ENCODE results near the gene SMIM36.
A peak's percentile ranks its signal among the peaks of the same experiment; 100 is the strongest.
"Not testable (repeated sequence)": the region's sequence is repeated elsewhere in the genome, so short reads cannot be mapped to it uniquely, and the experiment has no call there.

SMIM36 gene

DNA sequence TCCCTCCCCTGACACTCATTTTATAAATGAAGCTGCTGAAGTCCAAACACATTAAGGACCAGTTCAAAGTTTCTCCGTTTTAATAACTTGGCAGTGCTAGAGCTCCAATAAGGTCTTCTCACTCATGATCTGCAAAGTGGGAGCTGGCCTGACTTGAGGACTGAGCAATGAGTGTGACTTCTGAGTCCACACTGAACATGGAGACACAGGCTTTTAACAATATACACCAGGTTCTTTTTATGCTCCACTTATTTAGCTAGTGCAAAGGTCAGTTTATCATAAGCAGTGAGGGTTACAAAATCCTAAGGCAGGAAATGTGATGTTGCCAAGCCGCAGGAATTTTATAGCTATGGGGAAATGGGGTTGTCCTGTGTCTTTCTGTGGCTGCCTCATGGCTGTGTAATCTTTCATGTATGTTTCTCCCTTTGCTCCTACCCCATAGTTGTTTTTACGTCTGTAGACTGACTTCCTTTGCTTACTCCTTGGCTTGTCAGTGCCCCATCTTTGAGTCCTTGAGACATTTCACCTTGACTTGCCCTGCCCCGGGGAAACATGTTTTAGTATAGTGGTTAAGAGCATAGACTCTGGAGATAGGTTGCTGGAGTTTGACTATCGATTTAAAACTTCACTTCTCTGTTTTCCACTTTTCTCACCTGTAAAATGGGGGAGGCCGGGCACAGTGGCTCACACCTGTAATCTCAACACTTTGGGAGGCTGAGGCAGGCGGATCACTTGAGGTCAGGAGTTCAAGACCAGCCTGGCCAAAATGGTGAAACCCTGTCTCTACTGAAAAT is 77.4 kb downstream of the SMIM36 start:
- DNase-seq = peak; percentile 94

DNA sequence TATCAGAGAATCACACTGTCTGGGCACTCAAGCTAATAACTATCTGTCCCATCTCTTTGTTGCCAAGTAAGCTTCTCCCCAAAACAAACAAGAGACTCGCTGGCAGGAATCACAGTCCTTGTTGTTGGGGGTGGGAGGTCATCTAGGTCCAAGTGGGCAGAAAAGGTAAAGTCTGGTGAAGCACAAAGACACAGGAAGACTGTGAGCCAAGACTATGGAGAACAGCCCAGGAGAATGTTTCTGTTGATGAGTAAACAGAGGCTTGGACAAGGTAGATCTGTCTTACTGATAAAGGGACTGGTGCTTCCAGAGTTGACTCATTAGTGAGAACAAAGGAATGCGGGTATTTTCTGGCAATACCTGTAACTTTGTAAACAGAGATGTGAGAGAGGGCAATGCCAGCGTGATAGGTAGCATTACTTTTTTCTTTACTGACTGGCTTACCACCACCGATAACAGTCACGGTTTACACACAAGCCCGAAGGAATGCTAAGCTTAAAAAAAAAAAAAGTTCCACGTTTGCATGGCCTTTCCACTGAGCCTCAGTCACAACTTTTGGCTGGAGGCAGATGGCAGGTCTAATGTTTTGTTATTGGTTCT is 78.1 kb downstream of the SMIM36 start:
- peak; percentile 19 for DNase-seq

DNA sequence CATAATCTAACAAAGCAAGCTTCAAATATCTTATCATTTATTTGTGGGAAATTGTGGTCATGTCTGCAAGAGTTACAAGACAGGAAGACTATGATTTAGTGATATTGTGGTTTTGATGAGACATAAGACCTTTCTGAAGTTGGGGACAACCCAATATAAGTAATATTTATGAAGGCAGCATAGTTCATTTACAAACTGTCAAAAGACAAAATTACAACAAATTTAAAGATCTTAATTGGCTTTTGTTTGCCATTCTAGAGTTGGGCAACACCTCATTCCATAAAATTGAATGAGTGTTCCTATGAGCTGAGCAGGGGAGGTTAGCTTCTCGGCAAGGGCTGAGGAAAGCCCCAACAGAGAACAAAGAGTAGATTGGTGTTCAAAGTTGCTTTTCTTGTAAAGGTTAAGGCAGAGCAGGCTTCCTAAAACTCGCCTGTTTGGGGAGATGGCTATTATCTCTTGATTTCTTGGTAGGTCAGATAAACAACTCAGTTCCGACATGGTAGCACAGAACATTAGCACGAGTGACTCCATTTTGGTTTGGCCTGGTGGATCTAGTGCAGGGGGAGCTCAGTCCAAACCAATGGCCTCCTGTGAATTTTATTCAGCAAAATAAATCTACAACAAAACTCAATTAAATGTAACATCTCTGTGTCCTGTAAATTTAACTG is 78.8 kb downstream of the SMIM36 start:
- peak; percentile 70 for DNase-seq

DNA sequence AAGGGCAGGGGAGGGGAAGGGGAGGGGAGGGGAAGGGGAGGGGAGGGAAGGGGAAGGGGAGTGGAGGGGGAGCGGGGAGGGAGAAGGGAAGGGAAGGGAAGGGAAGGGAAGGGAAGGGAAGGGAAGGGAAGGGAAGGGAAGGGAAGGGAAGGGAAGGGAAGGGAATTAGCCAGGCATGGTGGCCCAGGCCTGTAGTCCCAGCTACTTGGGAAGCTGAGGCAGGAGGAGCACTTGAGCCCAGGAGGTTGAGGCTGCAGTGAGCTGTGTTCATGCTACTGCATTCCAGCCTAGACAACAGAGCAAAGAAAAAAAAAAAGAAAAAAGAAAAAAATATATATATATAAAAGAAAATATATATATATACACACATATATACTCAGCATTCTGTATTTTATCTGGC is 79.3 kb downstream of the SMIM36 start:
- DNase-seq = not testable (repeated sequence)

DNA sequence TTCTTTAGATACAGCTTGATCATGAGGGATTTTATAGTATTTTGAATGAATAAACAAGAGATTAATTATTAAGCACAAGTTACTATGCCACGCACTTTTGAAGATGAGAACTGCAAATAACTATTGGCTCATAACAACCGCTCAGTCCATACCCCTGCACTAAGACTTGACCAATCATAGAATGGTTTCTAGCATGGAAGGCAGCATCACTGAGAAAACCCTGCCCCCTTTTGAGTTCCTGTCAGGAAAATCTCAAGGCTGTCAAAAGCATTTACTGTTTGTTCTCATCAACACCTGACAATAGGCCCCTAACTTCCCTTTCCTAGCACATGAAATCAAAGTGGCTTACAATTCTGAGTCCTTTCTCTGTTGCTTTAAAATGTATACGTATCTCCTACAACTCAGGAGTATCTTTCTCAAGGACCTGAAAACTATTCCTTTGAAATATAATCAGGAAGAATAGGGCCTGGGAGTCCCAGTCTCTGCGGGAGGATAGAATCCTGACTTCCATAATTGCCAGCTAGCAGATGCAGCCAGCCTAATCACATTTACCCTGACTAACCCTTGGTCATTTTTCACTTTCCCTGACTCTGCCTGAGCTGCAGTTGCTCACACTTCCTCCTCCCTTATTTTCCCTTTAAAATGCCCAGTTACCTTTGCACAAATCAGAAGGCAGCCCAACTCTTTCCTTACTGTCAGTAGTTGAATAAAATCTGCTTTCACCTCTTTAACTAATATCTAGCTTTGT is 80.5 kb downstream of the SMIM36 start:
- DNase-seq = no peak

DNA sequence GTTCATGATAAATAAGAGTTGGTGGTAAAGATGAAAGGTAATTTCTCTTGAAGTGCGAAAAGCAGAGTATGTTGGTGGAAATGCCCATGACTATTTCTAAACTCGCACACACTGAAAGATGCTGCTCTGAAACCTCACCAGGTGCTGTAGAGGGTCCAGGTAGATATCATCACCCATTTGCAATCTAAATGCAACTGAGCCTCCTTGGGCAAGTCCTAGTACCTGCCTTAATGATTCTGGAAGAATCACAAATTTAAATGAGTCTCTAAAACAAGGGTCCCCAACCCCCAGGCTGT is 83.7 kb downstream of the SMIM36 start:
- no peak for DNase-seq

DNA sequence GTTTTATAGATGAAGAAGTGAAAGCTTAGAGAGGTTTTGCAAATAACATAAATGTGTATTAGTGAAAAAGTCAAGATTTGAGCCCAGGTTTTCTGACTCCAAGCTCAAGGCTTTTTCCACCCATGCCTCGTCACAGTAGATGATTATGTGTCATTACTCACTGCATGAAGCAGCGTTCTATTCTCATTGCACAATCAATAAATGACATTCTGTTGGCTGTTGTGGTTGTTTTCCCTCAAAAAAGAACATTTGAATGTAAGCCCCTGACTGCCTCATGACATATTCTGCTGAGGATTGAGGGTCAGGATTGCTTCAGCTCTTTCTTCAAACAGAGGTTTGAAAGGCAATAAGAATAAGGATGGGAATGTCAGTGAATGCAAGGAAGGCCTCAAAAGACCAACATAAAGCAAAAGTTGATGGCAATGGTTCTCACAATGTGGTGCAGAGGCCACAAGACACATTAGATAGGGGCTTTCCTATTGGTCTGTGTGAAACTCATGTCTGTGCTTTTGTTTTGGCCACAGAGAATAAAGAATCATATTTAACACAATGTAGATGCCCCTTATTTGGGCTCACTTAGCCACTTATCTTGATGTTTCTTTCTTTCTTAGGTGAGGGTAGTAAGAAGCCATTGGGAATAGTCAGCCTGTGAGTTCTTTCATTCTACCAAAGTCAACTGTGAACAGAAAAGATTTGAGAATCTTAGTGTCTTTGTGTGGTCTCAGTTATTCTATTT is 84.2 kb downstream of the SMIM36 start:
- peak; percentile 59 for DNase-seq

DNA sequence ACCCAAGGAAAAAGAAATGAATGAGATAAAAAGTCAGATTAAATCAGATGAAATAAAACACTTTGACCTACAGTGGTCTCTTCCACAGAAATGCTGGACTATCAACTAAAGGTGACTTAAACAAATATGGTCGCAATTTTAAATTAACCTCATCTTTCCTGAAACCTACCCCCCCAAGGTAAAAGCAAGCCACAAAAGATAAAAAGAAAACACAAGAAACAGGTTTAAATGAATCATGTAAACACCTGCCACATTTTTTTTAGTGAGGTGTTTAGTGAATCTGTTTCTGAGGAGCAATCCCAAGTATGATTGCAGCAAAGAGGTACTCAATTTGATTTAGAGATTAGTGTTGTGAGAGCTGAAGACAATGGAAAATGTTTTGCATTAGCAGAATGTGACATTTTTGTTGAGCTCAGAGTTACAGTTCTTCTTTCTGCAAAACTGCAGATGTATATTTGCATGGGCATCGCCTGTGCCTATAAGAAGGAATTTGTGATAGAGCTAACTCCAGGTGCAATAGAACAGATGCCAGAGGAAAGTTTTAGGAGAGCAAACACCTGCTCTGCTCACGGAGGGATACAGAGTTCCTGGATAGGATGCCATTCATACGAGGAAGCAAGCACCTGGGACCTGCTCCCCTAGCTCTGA is 86.2 kb downstream of the SMIM36 start:
- no peak for DNase-seq

DNA sequence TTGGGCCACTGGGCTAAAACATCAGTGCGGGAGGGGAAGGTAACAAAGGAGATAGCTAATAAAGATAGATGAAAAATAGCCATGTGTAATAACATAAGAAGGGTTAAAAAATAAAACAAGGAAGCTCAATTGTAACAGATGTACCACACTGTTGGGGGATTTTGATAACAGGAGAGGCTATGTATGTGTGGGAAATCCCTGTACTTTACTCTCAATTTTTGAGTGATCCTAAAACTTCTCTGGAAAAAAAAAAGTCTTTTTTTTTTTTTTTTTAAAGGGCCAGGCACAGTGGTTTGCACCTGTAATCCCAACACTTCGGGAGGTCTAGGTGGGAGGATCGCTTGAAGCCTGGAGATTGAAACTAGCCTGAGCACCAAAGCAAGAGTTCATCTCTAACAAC is 87.7 kb downstream of the SMIM36 start:
- DNase-seq = no peak

DNA sequence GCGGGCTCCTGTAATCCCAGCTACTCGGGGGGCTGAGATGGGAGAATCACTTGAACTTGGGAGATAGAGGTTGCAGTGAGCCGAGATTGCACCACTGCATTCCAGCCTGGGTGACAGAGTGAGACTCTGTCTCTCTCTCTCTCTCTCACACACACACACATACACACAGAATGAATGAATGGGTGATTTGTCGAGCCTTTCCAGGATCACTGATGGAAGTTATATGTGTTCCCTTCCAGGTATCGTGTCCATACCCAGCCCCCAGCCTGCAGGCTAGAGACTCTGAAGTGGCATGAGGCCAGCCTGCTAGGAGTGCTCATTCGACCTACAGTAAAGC is 88.5 kb downstream of the SMIM36 start:
- not testable (repeated sequence) for DNase-seq

DNA sequence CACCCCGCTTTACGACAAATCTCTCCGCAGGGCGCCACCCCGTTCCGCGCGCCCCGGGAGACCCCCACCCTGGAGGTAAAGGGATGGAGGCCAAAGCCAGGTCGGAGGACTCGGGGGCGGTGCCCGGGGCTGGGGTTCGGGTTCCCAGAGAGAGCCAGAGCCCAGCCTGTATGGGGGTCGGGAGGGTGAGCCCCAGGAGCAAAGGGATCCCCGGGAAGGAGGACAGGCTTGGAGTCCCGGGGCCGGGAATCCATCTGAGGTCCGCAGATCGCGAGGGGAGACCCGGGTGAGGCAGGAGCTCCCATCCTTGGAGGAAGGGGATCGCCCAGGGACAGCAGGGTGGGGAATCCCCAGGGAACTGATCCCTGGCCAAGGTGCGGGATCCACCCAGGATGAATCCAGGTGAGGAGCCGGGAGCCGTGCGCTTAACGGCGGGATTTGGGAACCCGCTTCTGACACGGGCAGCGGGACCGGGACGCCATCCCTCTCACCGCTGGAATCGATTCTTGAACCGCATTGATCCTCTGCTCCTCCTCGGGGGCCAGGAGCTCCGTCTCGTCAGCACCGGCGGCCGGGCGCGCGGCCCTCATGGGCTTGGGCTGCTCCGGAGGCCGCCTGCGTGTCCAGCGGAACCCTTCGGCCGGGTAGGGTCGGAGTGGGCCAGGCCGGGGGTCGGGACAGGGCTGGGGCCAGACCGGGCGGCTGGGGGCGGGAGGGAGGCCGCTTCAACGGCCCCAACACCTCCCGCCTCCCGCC is 89.9 kb downstream of the SMIM36 start, which contains the start of gene MMD:
MMD (minus strand) TSS at position 657 of the 756 bp plus-strand sequence; CDS start at position 517, 140 bp downstream.
- DNase-seq = peak; percentile 13

DNA sequence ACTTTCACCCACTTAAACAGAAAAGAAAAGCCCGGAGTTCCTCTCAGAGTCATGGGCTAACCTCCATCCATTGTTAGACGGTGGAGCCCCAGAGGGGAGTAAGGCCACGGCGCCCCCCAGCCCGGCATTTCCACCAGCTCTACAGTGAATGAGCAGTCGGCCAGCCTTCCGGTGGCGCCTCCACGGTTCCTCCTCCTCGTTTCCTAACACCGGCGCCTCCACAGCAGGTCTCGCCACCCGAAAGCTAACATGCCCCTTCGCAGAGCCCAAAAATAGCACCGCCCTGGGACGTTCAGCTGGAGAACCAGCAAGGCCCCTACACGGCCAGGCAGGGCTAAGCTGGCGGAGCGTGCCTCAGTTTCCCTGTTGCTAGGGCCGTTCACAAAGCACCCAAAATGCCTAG is 90.5 kb downstream of the SMIM36 start:
- peak; percentile 10 for DNase-seq

DNA sequence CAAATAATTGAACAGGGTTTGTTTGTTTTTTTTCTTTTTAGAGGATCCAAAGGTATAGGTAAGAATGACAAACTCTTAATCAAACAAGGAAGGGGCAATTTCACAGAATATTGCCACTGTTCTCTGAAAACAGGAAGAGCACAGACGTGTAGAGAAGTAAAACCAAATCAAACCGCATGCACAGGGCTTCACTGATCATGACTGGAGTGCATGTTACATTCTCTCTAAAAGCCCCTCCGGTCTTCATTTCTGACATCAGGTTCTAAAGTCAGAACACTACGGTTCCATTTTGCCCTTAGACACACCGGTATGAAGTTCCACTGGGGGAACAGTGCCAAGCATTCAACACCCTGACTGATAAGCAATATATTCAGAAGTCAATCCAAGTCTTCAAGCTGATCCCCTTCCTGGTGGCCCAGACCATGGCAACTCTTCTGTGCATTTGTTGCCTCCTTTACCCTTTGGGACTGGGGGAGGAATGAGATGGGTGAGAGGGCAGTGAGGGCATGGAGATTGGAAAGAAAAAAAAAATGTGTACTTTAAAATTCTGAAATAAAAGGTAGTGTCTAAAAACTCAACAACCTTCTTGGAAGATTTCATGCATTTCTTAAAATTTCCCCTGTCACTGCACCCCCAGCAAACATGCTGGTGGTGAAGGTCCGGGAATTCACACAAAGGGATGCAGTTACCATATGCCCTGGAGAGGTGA is 91.0 kb downstream of the SMIM36 start:
- no peak for DNase-seq

DNA sequence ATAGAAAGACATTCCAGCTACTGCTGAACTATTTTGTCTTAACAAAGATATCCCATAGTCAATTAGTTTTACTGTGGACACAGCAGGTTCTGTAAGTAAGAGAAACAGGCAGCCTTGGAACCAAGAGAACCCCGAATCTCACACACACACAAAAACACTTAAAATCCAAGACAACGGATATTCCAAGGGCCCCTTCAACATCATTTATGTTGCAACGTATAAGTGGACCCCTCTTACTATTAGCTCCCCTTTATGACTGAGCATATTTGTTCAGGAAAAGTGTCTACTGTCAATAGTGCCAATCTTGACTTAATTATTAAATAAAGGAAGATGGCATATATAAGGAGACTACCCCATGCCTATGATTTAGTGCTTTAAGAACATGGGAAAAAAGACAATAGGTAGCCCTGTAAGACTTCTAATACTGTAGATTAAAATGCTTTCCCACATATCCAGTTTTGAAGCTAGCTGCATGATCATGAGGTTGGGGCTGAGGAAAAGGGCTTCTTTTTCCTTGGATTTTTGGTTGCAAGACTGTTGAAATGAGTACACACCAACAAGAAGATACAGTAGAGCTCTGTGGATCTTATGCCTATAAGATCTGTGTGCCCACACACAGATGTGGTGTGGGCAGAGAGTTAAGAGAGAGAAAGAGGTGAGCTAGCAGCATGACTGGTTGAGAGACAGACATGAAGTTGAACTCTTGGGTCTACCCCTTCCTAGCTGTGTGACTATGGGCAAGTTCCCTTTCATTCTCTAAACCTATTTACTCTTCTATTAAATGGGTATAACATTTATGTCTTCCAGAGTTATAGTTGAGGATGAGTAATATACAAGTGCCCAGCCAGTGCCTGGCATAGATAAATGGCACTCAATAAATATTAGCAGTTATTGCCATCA is 92.6 kb downstream of the SMIM36 start:
- DNase-seq = no peak

DNA sequence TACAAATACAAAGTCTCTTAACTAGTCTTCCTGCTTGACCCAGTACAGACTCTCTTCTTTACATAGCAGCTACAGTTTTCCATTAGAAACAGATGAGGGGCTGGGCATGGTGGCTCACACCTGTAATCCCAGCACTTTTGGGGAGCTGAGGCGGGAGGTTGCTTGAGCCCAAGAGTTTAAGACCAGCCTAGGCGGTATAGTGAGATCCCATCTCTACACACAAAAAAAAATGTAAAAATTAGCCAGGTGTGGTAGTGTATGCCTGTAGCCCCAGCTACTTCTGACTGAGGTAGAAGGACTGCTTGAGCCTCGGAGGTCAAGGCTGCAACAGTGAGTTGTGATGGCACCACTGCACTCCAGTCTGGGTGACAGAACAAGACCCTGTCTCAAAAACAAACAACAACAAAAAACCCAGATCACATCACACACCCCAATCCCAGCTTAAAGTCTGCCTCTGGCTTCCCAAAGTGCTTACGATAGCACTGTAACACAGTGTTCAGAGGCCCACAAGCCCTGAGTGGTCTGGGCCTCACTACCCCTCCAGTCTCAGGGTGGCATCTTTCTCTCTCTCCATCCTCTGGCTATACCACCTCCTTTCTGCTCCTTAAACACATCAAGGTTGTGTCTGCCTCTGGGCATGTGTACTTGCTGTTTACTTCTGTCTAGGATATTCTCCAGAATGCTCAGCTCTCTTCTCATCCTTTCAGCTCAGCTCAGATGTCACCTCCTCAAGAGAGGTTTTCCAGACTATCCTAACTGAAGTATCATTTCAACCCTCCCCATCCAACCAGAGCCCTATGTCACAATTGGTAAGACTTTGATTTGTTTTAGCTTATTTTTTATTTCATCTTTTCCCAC is 93.6 kb downstream of the SMIM36 start:
- no peak for DNase-seq

DNA sequence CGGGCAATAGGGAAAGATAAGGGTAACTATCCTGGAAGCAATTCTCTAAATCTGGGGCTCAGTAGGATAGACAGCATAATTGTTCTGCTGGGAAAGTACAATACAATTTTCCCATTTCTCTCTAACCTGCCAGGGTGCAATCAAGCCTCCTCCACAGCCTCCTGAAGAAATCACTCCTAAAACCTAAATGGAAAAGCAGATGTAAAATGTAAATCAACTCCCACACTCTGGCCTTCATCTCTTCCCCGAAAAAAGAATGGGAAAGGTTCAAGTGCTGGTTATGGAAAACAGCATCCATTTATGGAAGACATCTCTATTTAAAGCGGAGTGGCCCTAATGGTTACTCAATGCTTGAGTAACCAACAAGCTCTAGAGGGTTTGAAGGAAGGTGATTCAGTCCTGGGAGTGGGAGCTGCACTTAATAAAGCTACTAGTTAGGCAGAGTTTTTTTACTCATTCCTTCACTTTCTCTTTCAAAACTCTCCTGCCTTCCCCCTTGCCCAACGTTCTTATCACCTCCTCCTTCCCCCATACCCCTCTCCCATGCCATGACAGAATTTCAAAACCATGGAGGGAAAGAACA is 94.7 kb downstream of the SMIM36 start:
- no peak for DNase-seq

DNA sequence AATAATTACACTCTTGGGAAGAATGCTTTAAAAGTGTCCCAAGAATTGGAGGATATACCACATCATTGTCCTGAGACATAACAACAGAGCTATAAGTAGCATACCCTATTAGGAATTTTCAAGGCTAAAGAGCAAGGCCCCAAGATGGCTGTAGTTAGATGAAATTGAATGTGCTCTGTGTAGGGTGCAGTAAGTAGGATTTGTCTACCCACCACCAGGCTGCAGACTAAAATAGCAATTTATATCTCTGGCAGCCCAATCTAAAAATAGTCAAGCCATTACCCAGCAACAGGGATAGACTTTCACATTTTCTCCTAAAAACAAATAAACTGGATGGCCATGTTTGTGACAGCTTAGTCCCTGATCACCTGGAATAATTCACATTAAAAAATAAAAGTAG is 95.3 kb downstream of the SMIM36 start:
- DNase-seq = no peak

DNA sequence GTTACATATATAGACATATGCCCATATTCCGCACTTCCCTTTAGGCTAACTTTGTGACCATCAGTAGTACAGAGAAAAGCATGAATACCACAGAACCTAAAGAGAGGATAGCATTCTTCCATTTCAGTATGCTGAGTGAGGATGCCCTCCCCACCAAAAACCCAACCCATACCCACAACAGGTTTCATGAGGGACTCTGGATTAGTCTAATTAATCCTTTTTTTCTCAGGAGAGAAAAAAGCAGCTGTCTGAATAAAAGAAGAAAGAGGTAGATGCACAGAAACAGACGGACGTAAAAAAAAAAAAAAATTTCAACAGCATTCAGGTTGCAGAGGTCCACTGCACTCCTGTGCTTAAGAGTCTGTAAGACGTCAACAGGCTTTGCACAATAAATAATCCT is 96.3 kb downstream of the SMIM36 start:
- DNase-seq = no peak
